GM19463 (cell line): ENCODE data around the gene CCL13.

Experiments
- ATAC-seq: cut with Tn5 transposase; IDR thresholded peaks from one replicate; pipeline ENCODE4 v1.9.1; 2021; ENCODE audit warnings: mild to moderate bottlenecking, moderate library complexity; ENCODE audit not compliant: unreplicated experiment

Gene CCL13

GRCh38 chr17:34383216-34383615 lies 26.9 kb downstream of the CCL13 start:
- no peak for ATAC-seq

GRCh38 chr17:34384271-34384670 lies 28.0 kb downstream of the CCL13 start:
- ATAC-seq = no peak

GRCh38 chr17:34384822-34385605 lies 28.7 kb downstream of the CCL13 start:
- ATAC-seq = no peak

- ATAC-seq = no peak
Observed at GRCh38 chr17:34386343-34386696, 30.0 kb downstream of the CCL13 start.

GRCh38 chr17:34386697-34387550 lies 30.6 kb downstream of the CCL13 start:
- no peak for ATAC-seq

GRCh38 chr17:34387566-34387965 lies 31.3 kb downstream of the CCL13 start:
- no peak for ATAC-seq

GRCh38 chr17:34389126-34389750 lies 33.0 kb downstream of the CCL13 start:
- ATAC-seq = no peak

GRCh38 chr17:34390649-34391048 lies 34.4 kb downstream of the CCL13 start:
- no peak for ATAC-seq

GRCh38 chr17:34391241-34391640 lies 35.0 kb downstream of the CCL13 start:
- ATAC-seq = no peak

- ATAC-seq = no peak
Observed at GRCh38 chr17:34393401-34393800, 37.1 kb downstream of the CCL13 start.

- no peak for ATAC-seq
Observed at GRCh38 chr17:34397265-34397664, 41.0 kb downstream of the CCL13 start.

GRCh38 chr17:34398990-34399389 lies 42.7 kb downstream of the CCL13 start:
- ATAC-seq = no peak

GRCh38 chr17:34399725-34400124 lies 43.4 kb downstream of the CCL13 start:
- ATAC-seq = no peak

- ATAC-seq = no peak
Observed at GRCh38 chr17:34400301-34400931, 44.1 kb downstream of the CCL13 start.

- no peak for ATAC-seq
Observed at GRCh38 chr17:34401165-34401564, 44.9 kb downstream of the CCL13 start.

GRCh38 chr17:34403006-34403405 lies 46.7 kb downstream of the CCL13 start:
- no peak for ATAC-seq

- no peak for ATAC-seq
Observed at GRCh38 chr17:34406226-34406625, 49.9 kb downstream of the CCL13 start.
